ENCODE measurements around the gene LRRC74A.

DNA sequence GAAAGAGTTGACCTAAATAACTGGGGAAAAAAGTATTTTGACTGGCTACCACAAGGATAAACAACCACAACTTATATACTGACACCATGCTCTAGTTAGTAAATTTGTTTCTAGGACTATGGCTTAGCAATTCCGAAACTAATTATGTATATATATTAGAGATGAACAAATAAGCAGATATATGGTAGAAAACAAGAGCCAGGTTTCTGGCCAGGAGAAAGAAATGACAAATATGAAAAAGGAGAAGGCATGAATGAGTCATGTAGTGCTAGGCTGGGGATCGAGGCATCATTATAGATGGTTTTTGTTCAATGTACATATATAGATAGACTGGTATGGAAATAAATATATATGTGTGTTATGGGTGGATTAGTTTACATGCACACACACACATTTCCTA is 5.5 kb upstream of the LRRC74A start:
- TF ChIP-seq, protein P1, sequence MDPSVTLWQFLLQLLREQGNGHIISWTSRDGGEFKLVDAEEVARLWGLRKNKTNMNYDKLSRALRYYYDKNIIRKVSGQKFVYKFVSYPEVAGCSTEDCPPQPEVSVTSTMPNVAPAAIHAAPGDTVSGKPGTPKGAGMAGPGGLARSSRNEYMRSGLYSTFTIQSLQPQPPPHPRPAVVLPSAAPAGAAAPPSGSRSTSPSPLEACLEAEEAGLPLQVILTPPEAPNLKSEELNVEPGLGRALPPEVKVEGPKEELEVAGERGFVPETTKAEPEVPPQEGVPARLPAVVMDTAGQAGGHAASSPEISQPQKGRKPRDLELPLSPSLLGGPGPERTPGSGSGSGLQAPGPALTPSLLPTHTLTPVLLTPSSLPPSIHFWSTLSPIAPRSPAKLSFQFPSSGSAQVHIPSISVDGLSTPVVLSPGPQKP (IDR thresholded peaks at IDR 0.05; ENCODE audit: borderline replicate concordance, low read depth, low read length): no peak
- TF ChIP-seq BHLHE40 (IDR thresholded peaks at IDR 0.05; ENCODE audit: low read depth, low read length) (no peak), MAFK (IDR thresholded peaks at IDR 0.05; ENCODE audit: low read depth, low read length) (no peak), CTCF (conservative IDR thresholded peaks at IDR 0.05; ENCODE audit: low read depth, low read length) (no peak), MXI1 (IDR thresholded peaks at IDR 0.05; ENCODE audit: borderline replicate concordance, low read depth, low read length) (no peak), RAD21 (IDR thresholded peaks at IDR 0.05; ENCODE audit: low read length) (no peak), CEBPB (IDR thresholded peaks at IDR 0.05; ENCODE audit: low read depth, low read length) (no peak), POLR2A (IDR thresholded peaks at IDR 0.05; ENCODE audit: low read depth, low read length) (no peak), SMC3 (IDR thresholded peaks at IDR 0.05; ENCODE audit: low read depth, low read length) (no peak), CHD1 (IDR thresholded peaks at IDR 0.05; ENCODE audit: low read depth, low read length) (no peak), RCOR1 (IDR thresholded peaks at IDR 0.05; ENCODE audit: insufficient replicate concordance, low read length) (no peak), RFX5 (IDR thresholded peaks at IDR 0.05; ENCODE audit: low read depth, low read length) (no peak)
- TF ChIP-seq, protein P2, sequence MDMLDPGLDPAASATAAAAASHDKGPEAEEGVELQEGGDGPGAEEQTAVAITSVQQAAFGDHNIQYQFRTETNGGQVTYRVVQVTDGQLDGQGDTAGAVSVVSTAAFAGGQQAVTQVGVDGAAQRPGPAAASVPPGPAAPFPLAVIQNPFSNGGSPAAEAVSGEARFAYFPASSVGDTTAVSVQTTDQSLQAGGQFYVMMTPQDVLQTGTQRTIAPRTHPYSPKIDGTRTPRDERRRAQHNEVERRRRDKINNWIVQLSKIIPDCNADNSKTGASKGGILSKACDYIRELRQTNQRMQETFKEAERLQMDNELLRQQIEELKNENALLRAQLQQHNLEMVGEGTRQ (IDR thresholded peaks at IDR 0.05; ENCODE audit: low read depth, low read length): no peak

All from IMR-90 (cell line).